K562 (cell line): ENCODE measurements around the gene IQCM. TPM values are rescaled to one million over a fixed set of nuclear protein-coding genes. Genes with fewer than 3 reads are reported as not detected.
"Not testable (repeated sequence)": the region's sequence is repeated elsewhere in the genome, so short reads cannot be mapped to it uniquely, and the experiment has no call there.

ENCODE experiments used
- ATAC-seq: fragments of 200-7000 bp; cut with Tn5 transposase; 3 replicates; pipeline ENCODE4 v1.9.1; 2020; ENCODE audit warnings: moderate library complexity
- BruUV-seq: library from RNA; stranded (reverse); fragments of 400-500 nt; replicated peaks from 2 replicates; lab custom pipeline; 2021; lab: Mats Ljungman, UMichigan
- CTCF ChIA-PET: fragments of 300-600 bp; formaldehyde crosslinking; extraction: SDS; loops from one replicate; lab custom pipeline; 2021; ENCODE audit warnings: low intra/inter-chr PET ratio; lab: Yijun Ruan, JAX
- POLR2A ChIA-PET: fragments of 300-600, 350-650 bp; sonication (Branson Sonifier 250); formaldehyde crosslinking; extraction: SDS; loops from one replicate; lab custom pipeline; 2021; ENCODE audit warnings: antibody characterized with exemption, inconsistent platforms; lab: Yijun Ruan, JAX
- DNase-seq, 4 experiments: peaks; one replicate each; pipeline versions ENCODE4 v3.0.0 to v3.0.0-alpha.2; 2011 to 2018; ENCODE audit warnings: low spot score in 3 of 4, mixed read lengths in 3 of 4; ENCODE audit errors: extremely low read depth in 1 of 4
- FAIRE-seq: peaks from 2 replicates; lab custom pipeline; 2011; peaks lifted over from hg19 to GRCh38; lab: Jason Lieb, UNC
- H2AFZ ChIP-seq: 2 replicates; pipeline ENCODE4 v1.6.0; 2011; ENCODE audit warnings: low read depth, low read length, control low read depth, inconsistent platforms
- H3K27ac ChIP-seq: fragments of 200-600 bp; 3 replicates; pipeline ENCODE4 v1.8.0; 2011; ENCODE audit warnings: low read depth, mild to moderate bottlenecking, control low read depth, inconsistent platforms, low read length, moderate library complexity, mixed read lengths; ENCODE audit errors: extremely low read depth
- H3K27me3 ChIP-seq, 2 experiments: fragments of 300-600 bp in 1 of 2; 2 replicates in 1 of 2; 3 replicates in 1 of 2; pipeline versions ENCODE4 v1.6.0 to v1.8.0; 2011; ENCODE audit warnings: inconsistent platforms in 2 of 2, low read length in 2 of 2, mild to moderate bottlenecking in 1 of 2, mixed read lengths in 1 of 2, moderate library complexity in 1 of 2; ENCODE audit not compliant: control insufficient read depth in 2 of 2, insufficient read depth in 2 of 2
- H3K36me3 ChIP-seq: fragments of 300-600 bp; 3 replicates; pipeline ENCODE4 v1.8.0; 2011; ENCODE audit warnings: mild to moderate bottlenecking, low read length, inconsistent platforms; ENCODE audit not compliant: control insufficient read depth, insufficient read depth
- H3K4me1 ChIP-seq, 2 experiments: fragments of 200-600 bp in 1 of 2; replicated peaks in 1 of 2; 2 replicates in 1 of 2; 3 replicates in 1 of 2; pipeline versions ENCODE4 v1.5.1 to v1.8.0; 2011; ENCODE audit warnings: inconsistent platforms in 2 of 2, low read length in 2 of 2, mild to moderate bottlenecking in 1 of 2, mixed read lengths in 1 of 2, moderate library complexity in 1 of 2; ENCODE audit not compliant: control insufficient read depth in 2 of 2, insufficient read depth in 2 of 2
- H3K4me2 ChIP-seq: 2 replicates; pipeline ENCODE4 v1.6.1; 2011; ENCODE audit warnings: low read length, control low read depth, inconsistent platforms, mixed read lengths; ENCODE audit not compliant: insufficient read depth
- H3K4me3 ChIP-seq: fragments of 200-600 bp; sonication (generic), shearing (Covaris generic); 2 replicates; pipeline ENCODE4 v1.5.1; 2016; ENCODE audit warnings: control low read depth, inconsistent platforms
- H3K79me2 ChIP-seq: fragments of 200-600 bp; 3 replicates; pipeline ENCODE4 v1.8.0; 2011; ENCODE audit warnings: low read length, inconsistent platforms; ENCODE audit not compliant: control insufficient read depth, insufficient read depth
- H3K9ac ChIP-seq, 2 experiments: 2 replicates each; pipeline versions ENCODE4 v1.6.0 to v1.6.1; 2011; ENCODE audit warnings: low read depth in 2 of 2, low read length in 2 of 2, control low read depth in 1 of 2, inconsistent platforms in 1 of 2, mild to moderate bottlenecking in 1 of 2, mixed read lengths in 1 of 2; ENCODE audit not compliant: insufficient read depth in 1 of 2
- H3K9me1 ChIP-seq: one replicate; pipeline ENCODE4 v1.6.0; 2011; ENCODE audit warnings: inconsistent platforms, mild to moderate bottlenecking, low read length, moderate library complexity; ENCODE audit not compliant: control insufficient read depth, insufficient read depth
- H3K9me3 ChIP-seq: replicated peaks from 2 replicates; pipeline ENCODE4 v1.5.1; 2011; ENCODE audit warnings: low read depth, low read length, inconsistent platforms; ENCODE audit not compliant: control insufficient read depth, insufficient read depth
- H4K20me1 ChIP-seq: replicated peaks from 2 replicates; pipeline ENCODE4 v1.6.1; 2011; ENCODE audit warnings: low read length, inconsistent platforms, mixed read lengths; ENCODE audit not compliant: control insufficient read depth, insufficient read depth
- CBX5 ChIP-seq: IDR thresholded peaks from 2 replicates; pipeline ENCODE4 v1.6.1; 2014; ENCODE audit warnings: low read depth, borderline replicate concordance
- HSF4 ChIP-seq: fragments of 250-450 bp; sonication (Bioruptor Pico); IDR thresholded peaks from 2 replicates; pipeline ENCODE4 v2.1.2; 2022; ENCODE audit warnings: mild to moderate bottlenecking, moderate library complexity, borderline replicate concordance
- LEF1 ChIP-seq: fragments of 450-650 bp; IDR thresholded peaks from 2 replicates; pipeline ENCODE4 v1.6.1; 2016; ENCODE audit warnings: mild to moderate bottlenecking
- SMARCC2 ChIP-seq: fragments of 450-650 bp; IDR thresholded peaks from 2 replicates; pipeline ENCODE4 v1.6.1; 2017; ENCODE audit warnings: antibody characterized with exemption, moderate library complexity, mild to moderate bottlenecking, low read depth
- WGBS: fragments of 100-300 bp; shearing (Covaris generic); methylation state at CpG from one replicate; pipeline ENCODE4 v1.1.6; 2016; ENCODE audit warnings: low coverage, mixed read lengths; ENCODE audit not compliant: insufficient coverage; ENCODE audit errors: missing lambda C conversion rate; 5-methylcytosine and 5-hydroxymethylcytosine counted together
- in situ Hi-C: fragments of 300-500 bp; cut with MboI; formaldehyde crosslinking; loops from 4 replicates; pipeline ENCODE4 v1.15.0; 2018; ENCODE audit warnings: inconsistent platforms, mixed read lengths
- intact Hi-C: fragments of 100-400 bp; cut with micrococcal nuclease; formaldehyde crosslinking; loops from 2 replicates; pipeline ENCODE4 v1.14.2; 2022
- polyA plus RNA-seq, 8 experiments: library from polyadenylated mRNA; depleted of rRNA in 4 of 8; stranded (reverse) in 5 of 8; unstranded in 3 of 8; fragments of >200 nt; fragmentation: Nextera tagmentation in 2 of 8; fragmentation: Illumina TruSeq in 1 of 8; extraction: Ambion mirVana in 2 of 8; extraction: Trizol in 1 of 8; gene quantifications; 2 replicates each; pipeline versions ENCODE4 v1.2.1 to v1.2.3, GENCODE V29; 2011 to 2014; ENCODE audit warnings: inconsistent platforms in 1 of 8, missing spikeins in 1 of 8
- total RNA-seq, 7 experiments: library from RNA; depleted of rRNA in 6 of 7; stranded (reverse); fragments of >200 nt in 6 of 7; fragmentation: Illumina TruSeq in 2 of 7; extraction: Trizol in 2 of 7; gene quantifications; 2 replicates each; pipeline versions ENCODE4 v1.2.1 to v1.2.3, GENCODE V29; 2011 to 2021; ENCODE audit warnings: low replicate concordance in 1 of 7
- TF ChIP-seq, protein P1 (sequence below): fragments of 200-600 bp; sonication (generic); IDR thresholded peaks from one replicate; pipeline ENCODE4 v1.6.1; 2012; ENCODE audit warnings: mild to moderate bottlenecking, low read depth, low read length, inconsistent platforms
- TF ChIP-seq, protein P2 (sequence below): sonication (generic); formaldehyde crosslinking; IDR thresholded peaks from 2 replicates; pipeline ENCODE4 v1.8.1; 2022; ENCODE audit warnings: missing genetic modification reagents

IQCM gene
- total and polyA plus RNA-seq, 9 of the 15 experiments (the other 6 are each of a cell fraction or from before 2014, with no cell fraction given) = not detected

DNA sequence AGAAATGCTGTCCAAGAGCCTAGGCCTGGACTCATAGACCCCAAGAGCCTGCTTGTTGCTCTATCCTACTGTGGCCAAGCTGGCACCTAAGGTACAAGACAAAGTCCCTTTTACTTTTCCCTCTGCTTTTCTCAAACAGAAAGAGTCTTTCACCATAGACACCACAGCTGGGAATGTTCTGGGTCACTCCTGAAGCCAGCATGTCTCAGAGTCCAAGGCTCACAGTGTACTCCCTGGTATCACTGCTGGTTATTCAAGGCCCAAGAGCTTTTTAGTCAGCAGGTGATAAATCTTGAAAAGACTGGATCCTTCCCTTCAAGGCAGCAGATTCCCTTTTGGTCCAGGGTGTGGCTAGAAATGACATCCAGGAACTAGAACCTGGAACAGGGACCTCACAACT, 328.8 kb downstream of the IQCM start (continued):
- TF ChIP-seq, protein P1, sequence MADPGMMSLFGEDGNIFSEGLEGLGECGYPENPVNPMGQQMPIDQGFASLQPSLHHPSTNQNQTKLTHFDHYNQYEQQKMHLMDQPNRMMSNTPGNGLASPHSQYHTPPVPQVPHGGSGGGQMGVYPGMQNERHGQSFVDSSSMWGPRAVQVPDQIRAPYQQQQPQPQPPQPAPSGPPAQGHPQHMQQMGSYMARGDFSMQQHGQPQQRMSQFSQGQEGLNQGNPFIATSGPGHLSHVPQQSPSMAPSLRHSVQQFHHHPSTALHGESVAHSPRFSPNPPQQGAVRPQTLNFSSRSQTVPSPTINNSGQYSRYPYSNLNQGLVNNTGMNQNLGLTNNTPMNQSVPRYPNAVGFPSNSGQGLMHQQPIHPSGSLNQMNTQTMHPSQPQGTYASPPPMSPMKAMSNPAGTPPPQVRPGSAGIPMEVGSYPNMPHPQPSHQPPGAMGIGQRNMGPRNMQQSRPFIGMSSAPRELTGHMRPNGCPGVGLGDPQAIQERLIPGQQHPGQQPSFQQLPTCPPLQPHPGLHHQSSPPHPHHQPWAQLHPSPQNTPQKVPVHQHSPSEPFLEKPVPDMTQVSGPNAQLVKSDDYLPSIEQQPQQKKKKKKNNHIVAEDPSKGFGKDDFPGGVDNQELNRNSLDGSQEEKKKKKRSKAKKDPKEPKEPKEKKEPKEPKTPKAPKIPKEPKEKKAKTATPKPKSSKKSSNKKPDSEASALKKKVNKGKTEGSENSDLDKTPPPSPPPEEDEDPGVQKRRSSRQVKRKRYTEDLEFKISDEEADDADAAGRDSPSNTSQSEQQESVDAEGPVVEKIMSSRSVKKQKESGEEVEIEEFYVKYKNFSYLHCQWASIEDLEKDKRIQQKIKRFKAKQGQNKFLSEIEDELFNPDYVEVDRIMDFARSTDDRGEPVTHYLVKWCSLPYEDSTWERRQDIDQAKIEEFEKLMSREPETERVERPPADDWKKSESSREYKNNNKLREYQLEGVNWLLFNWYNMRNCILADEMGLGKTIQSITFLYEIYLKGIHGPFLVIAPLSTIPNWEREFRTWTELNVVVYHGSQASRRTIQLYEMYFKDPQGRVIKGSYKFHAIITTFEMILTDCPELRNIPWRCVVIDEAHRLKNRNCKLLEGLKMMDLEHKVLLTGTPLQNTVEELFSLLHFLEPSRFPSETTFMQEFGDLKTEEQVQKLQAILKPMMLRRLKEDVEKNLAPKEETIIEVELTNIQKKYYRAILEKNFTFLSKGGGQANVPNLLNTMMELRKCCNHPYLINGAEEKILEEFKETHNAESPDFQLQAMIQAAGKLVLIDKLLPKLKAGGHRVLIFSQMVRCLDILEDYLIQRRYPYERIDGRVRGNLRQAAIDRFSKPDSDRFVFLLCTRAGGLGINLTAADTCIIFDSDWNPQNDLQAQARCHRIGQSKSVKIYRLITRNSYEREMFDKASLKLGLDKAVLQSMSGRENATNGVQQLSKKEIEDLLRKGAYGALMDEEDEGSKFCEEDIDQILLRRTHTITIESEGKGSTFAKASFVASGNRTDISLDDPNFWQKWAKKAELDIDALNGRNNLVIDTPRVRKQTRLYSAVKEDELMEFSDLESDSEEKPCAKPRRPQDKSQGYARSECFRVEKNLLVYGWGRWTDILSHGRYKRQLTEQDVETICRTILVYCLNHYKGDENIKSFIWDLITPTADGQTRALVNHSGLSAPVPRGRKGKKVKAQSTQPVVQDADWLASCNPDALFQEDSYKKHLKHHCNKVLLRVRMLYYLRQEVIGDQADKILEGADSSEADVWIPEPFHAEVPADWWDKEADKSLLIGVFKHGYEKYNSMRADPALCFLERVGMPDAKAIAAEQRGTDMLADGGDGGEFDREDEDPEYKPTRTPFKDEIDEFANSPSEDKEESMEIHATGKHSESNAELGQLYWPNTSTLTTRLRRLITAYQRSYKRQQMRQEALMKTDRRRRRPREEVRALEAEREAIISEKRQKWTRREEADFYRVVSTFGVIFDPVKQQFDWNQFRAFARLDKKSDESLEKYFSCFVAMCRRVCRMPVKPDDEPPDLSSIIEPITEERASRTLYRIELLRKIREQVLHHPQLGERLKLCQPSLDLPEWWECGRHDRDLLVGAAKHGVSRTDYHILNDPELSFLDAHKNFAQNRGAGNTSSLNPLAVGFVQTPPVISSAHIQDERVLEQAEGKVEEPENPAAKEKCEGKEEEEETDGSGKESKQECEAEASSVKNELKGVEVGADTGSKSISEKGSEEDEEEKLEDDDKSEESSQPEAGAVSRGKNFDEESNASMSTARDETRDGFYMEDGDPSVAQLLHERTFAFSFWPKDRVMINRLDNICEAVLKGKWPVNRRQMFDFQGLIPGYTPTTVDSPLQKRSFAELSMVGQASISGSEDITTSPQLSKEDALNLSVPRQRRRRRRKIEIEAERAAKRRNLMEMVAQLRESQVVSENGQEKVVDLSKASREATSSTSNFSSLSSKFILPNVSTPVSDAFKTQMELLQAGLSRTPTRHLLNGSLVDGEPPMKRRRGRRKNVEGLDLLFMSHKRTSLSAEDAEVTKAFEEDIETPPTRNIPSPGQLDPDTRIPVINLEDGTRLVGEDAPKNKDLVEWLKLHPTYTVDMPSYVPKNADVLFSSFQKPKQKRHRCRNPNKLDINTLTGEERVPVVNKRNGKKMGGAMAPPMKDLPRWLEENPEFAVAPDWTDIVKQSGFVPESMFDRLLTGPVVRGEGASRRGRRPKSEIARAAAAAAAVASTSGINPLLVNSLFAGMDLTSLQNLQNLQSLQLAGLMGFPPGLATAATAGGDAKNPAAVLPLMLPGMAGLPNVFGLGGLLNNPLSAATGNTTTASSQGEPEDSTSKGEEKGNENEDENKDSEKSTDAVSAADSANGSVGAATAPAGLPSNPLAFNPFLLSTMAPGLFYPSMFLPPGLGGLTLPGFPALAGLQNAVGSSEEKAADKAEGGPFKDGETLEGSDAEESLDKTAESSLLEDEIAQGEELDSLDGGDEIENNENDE = no peak
- TF ChIP-seq, protein P2, sequence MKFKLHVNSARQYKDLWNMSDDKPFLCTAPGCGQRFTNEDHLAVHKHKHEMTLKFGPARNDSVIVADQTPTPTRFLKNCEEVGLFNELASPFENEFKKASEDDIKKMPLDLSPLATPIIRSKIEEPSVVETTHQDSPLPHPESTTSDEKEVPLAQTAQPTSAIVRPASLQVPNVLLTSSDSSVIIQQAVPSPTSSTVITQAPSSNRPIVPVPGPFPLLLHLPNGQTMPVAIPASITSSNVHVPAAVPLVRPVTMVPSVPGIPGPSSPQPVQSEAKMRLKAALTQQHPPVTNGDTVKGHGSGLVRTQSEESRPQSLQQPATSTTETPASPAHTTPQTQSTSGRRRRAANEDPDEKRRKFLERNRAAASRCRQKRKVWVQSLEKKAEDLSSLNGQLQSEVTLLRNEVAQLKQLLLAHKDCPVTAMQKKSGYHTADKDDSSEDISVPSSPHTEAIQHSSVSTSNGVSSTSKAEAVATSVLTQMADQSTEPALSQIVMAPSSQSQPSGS (CRISPR knock-in tag) = no peak
- no peak for TF ChIP-seq SMARCC2
- TF ChIP-seq LEF1 = no peak
- no peak for TF ChIP-seq CBX5
- no peak for TF ChIP-seq HSF4 (CRISPR knock-in tag)

DNA sequence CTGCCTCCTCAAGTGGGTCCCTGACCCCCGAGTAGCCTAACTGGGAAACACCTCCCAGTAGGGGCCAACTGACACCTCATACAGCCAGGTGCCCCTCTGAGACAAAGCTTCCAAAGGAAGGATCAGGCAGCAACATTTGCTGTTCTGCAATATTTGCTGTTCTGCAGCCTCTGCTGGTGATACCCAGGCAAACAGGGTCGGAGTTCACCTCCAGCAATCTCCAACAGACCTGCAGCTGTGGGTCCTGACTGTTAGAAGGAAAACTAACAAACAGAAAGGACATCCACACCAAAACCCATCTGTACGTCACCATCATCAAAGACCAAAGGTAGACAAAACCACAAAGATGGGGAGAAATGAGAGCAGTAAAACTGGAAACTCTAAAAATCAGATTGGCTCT, 347.0 kb downstream of the IQCM start:
- H2AFZ ChIP-seq, BruUV-seq, CTCF ChIA-PET, in situ Hi-C loops, ATAC-seq, H4K20me1 ChIP-seq, H3K27me3 ChIP-seq, H3K79me2 ChIP-seq, H3K36me3 ChIP-seq, H3K27ac ChIP-seq, DNase-seq, H3K9me1 ChIP-seq, H3K4me1 ChIP-seq, POLR2A ChIA-PET, intact Hi-C loops, FAIRE-seq, H3K9ac ChIP-seq, H3K4me3 ChIP-seq, H3K4me2 ChIP-seq, H3K9me3 ChIP-seq: not testable (repeated sequence)
- 0% methylated on average over 3 of the region's 3 CpGs for WGBS
